ENCODE measurements around the gene POPDC2.
A peak's percentile ranks its signal among the peaks of the same experiment; 100 is the strongest.

Gene POPDC2

DNA sequence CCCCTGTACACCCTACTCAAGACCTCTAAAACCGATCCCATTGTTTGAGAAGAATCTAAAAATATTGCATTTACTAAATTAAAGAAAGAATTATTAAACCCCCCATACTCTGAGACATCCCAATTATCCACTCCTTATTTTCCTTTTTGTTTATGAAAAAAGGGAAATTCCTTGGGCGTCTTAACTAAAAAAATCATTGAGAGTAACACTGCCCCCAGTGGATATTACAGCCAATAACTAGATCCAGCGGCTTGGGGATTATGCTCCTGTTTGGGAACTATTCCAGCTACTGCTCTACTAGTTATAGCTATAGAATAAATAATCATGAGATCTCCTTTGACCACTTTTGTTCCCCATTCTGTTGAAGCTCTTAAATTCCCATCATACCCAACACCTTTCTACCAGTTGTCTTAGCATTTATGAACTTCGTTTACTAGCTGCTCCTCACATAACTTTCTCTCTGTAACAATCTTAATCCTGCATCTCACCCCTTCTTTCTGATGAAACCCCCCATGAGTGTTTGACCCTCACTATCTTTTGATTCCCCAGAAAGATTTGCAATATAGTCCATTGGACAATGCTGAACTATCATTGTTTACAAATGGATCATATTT, 29.8 kb upstream of the POPDC2 start:
- Histone ChIP-seq H4K20me1 (ENCODE audit: insufficient read depth, low read length) (no peaks in the 10 kb centered on the region), H2AFZ (ENCODE audit: low read depth, low read length) (no peak overlapping the region), H3K27me3 (ENCODE audit: insufficient read depth, low read length, poor library complexity) (no peaks in the 10 kb centered on the region), H3K4me3 (ENCODE audit: low read depth in 1 of 2, low read length in 2 of 2) (no peak overlapping the region), H3K79me2 (ENCODE audit: insufficient read depth, low read length) (no peaks in the 10 kb centered on the region), H3K4me1 (ENCODE audit: insufficient read depth, low read length) (no peaks in the 10 kb centered on the region), H3K4me2 (ENCODE audit: insufficient read depth, low read length) (no peak overlapping the region), H3K9me3 (ENCODE audit: insufficient read depth, low read length, severe bottlenecking) (no peaks in the 10 kb centered on the region), H3K36me3 (ENCODE audit: insufficient read depth, low read length) (no peaks in the 10 kb centered on the region), H3K9ac (ENCODE audit: low read depth, low read length) (no peak overlapping the region), H3K27ac (ENCODE audit: low read length) (no peak overlapping the region)
- TF ChIP-seq EZH2 (IDR thresholded peaks at IDR 0.05; ENCODE audit: borderline replicate concordance, low read depth, low read length, severe bottlenecking) (no peak), CTCF (IDR thresholded peaks at IDR 0.05; ENCODE audit: borderline replicate concordance, extremely low read depth, low read length, poor library complexity, severe bottlenecking) (peak; percentile 54)
- DNase-seq (no peak), ATAC-seq (ENCODE audit: insufficient read depth, low read depth) (no peak)

GRCh38 chr3:119683421-119683820, 23.0 kb upstream of the POPDC2 start:
- no peak for TF ChIP-seq EZH2 (IDR thresholded peaks at IDR 0.05; ENCODE audit: borderline replicate concordance, low read depth, low read length, severe bottlenecking)
- no peak for TF ChIP-seq CTCF (IDR thresholded peaks at IDR 0.05; ENCODE audit: borderline replicate concordance, extremely low read depth, low read length, poor library complexity, severe bottlenecking)
- Histone ChIP-seq H3K4me2 (ENCODE audit: insufficient read depth, low read length) (no peak overlapping the region), H3K4me1 (ENCODE audit: insufficient read depth, low read length) (no peaks in the 10 kb centered on the region), H3K9ac (ENCODE audit: low read depth, low read length) (no peak overlapping the region), H4K20me1 (ENCODE audit: insufficient read depth, low read length) (no peaks in the 10 kb centered on the region), H3K4me3 (ENCODE audit: low read depth in 1 of 2, low read length in 2 of 2) (no peak overlapping the region), H3K27ac (ENCODE audit: low read length) (no peak overlapping the region), H3K9me3 (ENCODE audit: insufficient read depth, low read length, severe bottlenecking) (no peaks in the 10 kb centered on the region), H3K36me3 (ENCODE audit: insufficient read depth, low read length) (no peaks in the 10 kb centered on the region), H2AFZ (ENCODE audit: low read depth, low read length) (no peak overlapping the region), H3K79me2 (ENCODE audit: insufficient read depth, low read length) (no peaks in the 10 kb centered on the region), H3K27me3 (ENCODE audit: insufficient read depth, low read length, poor library complexity) (no peaks in the 10 kb centered on the region)
- DNase-seq (no peak), ATAC-seq (ENCODE audit: insufficient read depth, low read depth) (no peak)

- ATAC-seq (ENCODE audit: insufficient read depth, low read depth) = no peak
- no peak overlapping the region for H3K27ac ChIP-seq (ENCODE audit: low read length)
- no peaks in the 10 kb centered on the region for H3K9me3 ChIP-seq (ENCODE audit: insufficient read depth, low read length, severe bottlenecking)
- H3K4me3 ChIP-seq (ENCODE audit: low read depth in 1 of 2, low read length in 2 of 2) = no peak overlapping the region
- peaks cover 5% of the 10 kb centered on the region for H3K79me2 ChIP-seq (ENCODE audit: insufficient read depth, low read length)
- H3K4me2 ChIP-seq (ENCODE audit: insufficient read depth, low read length) = no peak overlapping the region
- H3K27me3 ChIP-seq (ENCODE audit: insufficient read depth, low read length, poor library complexity) = no peaks in the 10 kb centered on the region
- H2AFZ ChIP-seq (ENCODE audit: low read depth, low read length) = 0 out of 2 replicates have a peak overlapping the region, but pooled peaks have one; percentile 38
- H3K4me1 ChIP-seq (ENCODE audit: insufficient read depth, low read length) = peaks cover 14% of the 10 kb centered on the region
- H4K20me1 ChIP-seq (ENCODE audit: insufficient read depth, low read length) = no peaks in the 10 kb centered on the region
- H3K36me3 ChIP-seq (ENCODE audit: insufficient read depth, low read length) = no peaks in the 10 kb centered on the region
- no peak for DNase-seq
- no peak overlapping the region for H3K9ac ChIP-seq (ENCODE audit: low read depth, low read length)
- TF ChIP-seq CTCF (IDR thresholded peaks at IDR 0.05; ENCODE audit: borderline replicate concordance, extremely low read depth, low read length, poor library complexity, severe bottlenecking) (peak; percentile 50), EZH2 (IDR thresholded peaks at IDR 0.05; ENCODE audit: borderline replicate concordance, low read depth, low read length, severe bottlenecking) (no peak)
These were observed 20.9 kb upstream of the POPDC2 start for GRCh38 chr3:119681279-119681678.
